ENCODE results near the gene ADAMTS2. TPM values are rescaled to one million over a fixed set of nuclear protein-coding genes. Genes with fewer than 3 reads are reported as not detected.

The ADAMTS2 gene
- total RNA-seq, 1 donor from 2014 or later, result 18.8 TPM

GRCh38 chr5:179303451-179304200, 41.6 kb downstream of the ADAMTS2 start:
- Mint-ChIP-seq H3K27ac (ENCODE audit: unreplicated experiment) (no peak overlapping the region), H3K27me3 (ENCODE audit: low read depth, unreplicated experiment) (no peaks in the 10 kb centered on the region), H3K36me3 (ENCODE audit: low read depth, unreplicated experiment) (peaks cover 9% of the 10 kb centered on the region), H3K4me1 (ENCODE audit: low read depth, unreplicated experiment) (no peaks in the 10 kb centered on the region), H3K9me3 (ENCODE audit: unreplicated experiment) (peaks cover 28% of the 10 kb centered on the region), H3K4me3 (ENCODE audit: unreplicated experiment) (no peak overlapping the region)
- no peak for TF ChIP-seq EZH2 (IDR thresholded peaks at IDR 0.05; ENCODE audit: insufficient read depth, low read length)
- TF ChIP-seq, protein P1, sequence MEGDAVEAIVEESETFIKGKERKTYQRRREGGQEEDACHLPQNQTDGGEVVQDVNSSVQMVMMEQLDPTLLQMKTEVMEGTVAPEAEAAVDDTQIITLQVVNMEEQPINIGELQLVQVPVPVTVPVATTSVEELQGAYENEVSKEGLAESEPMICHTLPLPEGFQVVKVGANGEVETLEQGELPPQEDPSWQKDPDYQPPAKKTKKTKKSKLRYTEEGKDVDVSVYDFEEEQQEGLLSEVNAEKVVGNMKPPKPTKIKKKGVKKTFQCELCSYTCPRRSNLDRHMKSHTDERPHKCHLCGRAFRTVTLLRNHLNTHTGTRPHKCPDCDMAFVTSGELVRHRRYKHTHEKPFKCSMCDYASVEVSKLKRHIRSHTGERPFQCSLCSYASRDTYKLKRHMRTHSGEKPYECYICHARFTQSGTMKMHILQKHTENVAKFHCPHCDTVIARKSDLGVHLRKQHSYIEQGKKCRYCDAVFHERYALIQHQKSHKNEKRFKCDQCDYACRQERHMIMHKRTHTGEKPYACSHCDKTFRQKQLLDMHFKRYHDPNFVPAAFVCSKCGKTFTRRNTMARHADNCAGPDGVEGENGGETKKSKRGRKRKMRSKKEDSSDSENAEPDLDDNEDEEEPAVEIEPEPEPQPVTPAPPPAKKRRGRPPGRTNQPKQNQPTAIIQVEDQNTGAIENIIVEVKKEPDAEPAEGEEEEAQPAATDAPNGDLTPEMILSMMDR (IDR thresholded peaks at IDR 0.05; ENCODE audit: insufficient read depth, low read depth, low read length), result no peak
- no peak for DNase-seq (ENCODE audit: low read depth)
- Histone ChIP-seq H3K27ac (ENCODE audit: low read depth, low read length) (peak overlapping the region; percentile 66), H2AFZ (ENCODE audit: low read depth, low read length) (no peak overlapping the region), H3K79me2 (ENCODE audit: insufficient read depth, low read length) (no peaks in the 10 kb centered on the region), H4K20me1 (ENCODE audit: insufficient read depth, low read length) (no peaks in the 10 kb centered on the region), H3K9ac (ENCODE audit: low read length) (no peak overlapping the region), H3K9me3 (ENCODE audit: insufficient read depth, low read depth, low read length) (no peaks in the 10 kb centered on the region), H3K4me2 (ENCODE audit: low read length) (peak overlapping the region; percentile 44), H3K27me3 (ENCODE audit: insufficient read depth, low read length) (no peaks in the 10 kb centered on the region), H3K4me1 (ENCODE audit: insufficient read depth, low read length) (no peaks in the 10 kb centered on the region), H3K4me3 (ENCODE audit: insufficient read depth, low read depth, low read length) (no peak overlapping the region), H3K36me3 (ENCODE audit: insufficient read depth, low read length) (no peaks in the 10 kb centered on the region)
- no peak for FAIRE-seq

DNA sequence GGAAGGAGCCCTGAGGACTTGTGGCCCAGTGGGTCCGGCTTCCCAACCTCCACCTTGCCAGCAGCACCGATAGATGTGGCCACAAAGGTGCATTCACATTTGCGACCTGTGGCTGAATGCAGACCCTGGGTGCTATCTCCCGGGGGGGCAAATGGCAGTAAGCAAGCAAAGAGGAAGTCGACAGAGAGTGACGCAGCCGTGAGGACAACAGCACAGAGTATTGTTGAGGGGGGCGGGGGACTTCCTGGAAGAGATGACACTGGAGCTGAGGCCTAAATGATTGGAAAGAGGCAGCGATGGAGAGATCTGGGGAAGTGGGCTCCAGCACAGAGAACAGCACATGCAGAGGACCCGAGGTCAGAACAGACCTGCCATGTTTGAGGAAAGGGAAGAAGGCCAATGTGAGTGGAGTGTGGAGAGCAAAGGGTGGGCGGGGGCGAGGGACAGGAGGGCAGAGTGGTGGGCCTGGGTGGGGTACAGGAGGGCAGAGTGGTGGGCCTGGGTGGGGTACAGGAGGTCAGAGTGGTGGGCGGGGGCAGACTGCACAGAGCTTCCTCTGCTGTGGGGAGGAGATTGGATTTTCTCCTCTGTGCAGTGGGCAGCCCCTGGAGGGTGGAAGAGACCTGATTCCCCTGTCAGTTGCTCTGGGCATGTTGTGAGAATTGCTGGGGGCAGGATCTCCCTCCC, 42.6 kb downstream of the ADAMTS2 start:
- H3K27me3 Mint-ChIP-seq (ENCODE audit: low read depth, unreplicated experiment), result no peaks in the 10 kb centered on the region
- H3K36me3 ChIP-seq (ENCODE audit: insufficient read depth, low read length), result no peaks in the 10 kb centered on the region
- no peak overlapping the region for H3K9ac ChIP-seq (ENCODE audit: low read length)
- TF ChIP-seq EZH2 (IDR thresholded peaks at IDR 0.05; ENCODE audit: insufficient read depth, low read length), result no peak
- TF ChIP-seq, protein P1 (IDR thresholded peaks at IDR 0.05; ENCODE audit: insufficient read depth, low read depth, low read length), result no peak
- peaks cover 12% of the 10 kb centered on the region for H3K36me3 Mint-ChIP-seq (ENCODE audit: low read depth, unreplicated experiment)
- H3K4me3 ChIP-seq (ENCODE audit: insufficient read depth, low read depth, low read length), result no peak overlapping the region
- no peak overlapping the region for H2AFZ ChIP-seq (ENCODE audit: low read depth, low read length)
- no peaks in the 10 kb centered on the region for H3K4me1 ChIP-seq (ENCODE audit: insufficient read depth, low read length)
- H4K20me1 ChIP-seq (ENCODE audit: insufficient read depth, low read length), result no peaks in the 10 kb centered on the region
- H3K9me3 Mint-ChIP-seq (ENCODE audit: unreplicated experiment), result peaks cover 34% of the 10 kb centered on the region
- H3K27me3 ChIP-seq (ENCODE audit: insufficient read depth, low read length), result no peaks in the 10 kb centered on the region
- H3K4me2 ChIP-seq (ENCODE audit: low read length), result no peak overlapping the region
- no peak overlapping the region for H3K27ac ChIP-seq (ENCODE audit: low read depth, low read length)
- H3K4me1 Mint-ChIP-seq (ENCODE audit: low read depth, unreplicated experiment), result no peaks in the 10 kb centered on the region
- no peak overlapping the region for H3K27ac Mint-ChIP-seq (ENCODE audit: unreplicated experiment)
- H3K79me2 ChIP-seq (ENCODE audit: insufficient read depth, low read length), result no peaks in the 10 kb centered on the region
- no peak for DNase-seq (ENCODE audit: low read depth)
- FAIRE-seq, result no peak
- H3K4me3 Mint-ChIP-seq (ENCODE audit: unreplicated experiment), result no peak overlapping the region
- H3K9me3 ChIP-seq (ENCODE audit: insufficient read depth, low read depth, low read length), result no peaks in the 10 kb centered on the region

DNA sequence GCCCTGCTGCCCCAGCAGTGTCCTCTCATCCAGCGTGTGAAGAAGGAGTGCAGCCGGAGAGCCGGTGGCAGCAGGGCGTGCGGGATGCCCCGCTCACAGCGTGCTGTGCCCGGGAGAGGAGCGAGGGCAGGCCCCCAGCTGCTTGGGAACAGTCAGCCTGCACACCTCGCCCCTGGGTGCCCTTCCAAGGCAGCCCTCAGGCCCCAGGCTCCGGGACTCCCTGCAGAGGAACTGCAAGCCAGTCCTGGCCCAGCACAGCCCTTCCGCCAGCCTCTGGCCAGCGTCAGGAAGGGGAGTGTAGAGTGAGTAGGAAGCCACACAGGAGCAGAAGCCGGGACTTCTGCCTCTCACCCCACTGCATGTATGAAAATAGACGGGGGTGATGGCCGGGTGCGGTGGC, 43.5 kb downstream of the ADAMTS2 start:
- H3K27ac Mint-ChIP-seq (ENCODE audit: unreplicated experiment), result no peak overlapping the region
- H3K27ac ChIP-seq (ENCODE audit: low read depth, low read length), result no peak overlapping the region
- no peaks in the 10 kb centered on the region for H3K4me1 Mint-ChIP-seq (ENCODE audit: low read depth, unreplicated experiment)
- no peaks in the 10 kb centered on the region for H3K79me2 ChIP-seq (ENCODE audit: insufficient read depth, low read length)
- no peak overlapping the region for H3K4me3 ChIP-seq (ENCODE audit: insufficient read depth, low read depth, low read length)
- peaks cover 34% of the 10 kb centered on the region for H3K9me3 Mint-ChIP-seq (ENCODE audit: unreplicated experiment)
- no peaks in the 10 kb centered on the region for H4K20me1 ChIP-seq (ENCODE audit: insufficient read depth, low read length)
- FAIRE-seq, result no peak
- peaks cover 12% of the 10 kb centered on the region for H3K36me3 Mint-ChIP-seq (ENCODE audit: low read depth, unreplicated experiment)
- H3K27me3 ChIP-seq (ENCODE audit: insufficient read depth, low read length), result no peaks in the 10 kb centered on the region
- H2AFZ ChIP-seq (ENCODE audit: low read depth, low read length), result no peak overlapping the region
- no peak for TF ChIP-seq EZH2 (IDR thresholded peaks at IDR 0.05; ENCODE audit: insufficient read depth, low read length)
- TF ChIP-seq, protein P1 (IDR thresholded peaks at IDR 0.05; ENCODE audit: insufficient read depth, low read depth, low read length), result no peak
- no peaks in the 10 kb centered on the region for H3K4me1 ChIP-seq (ENCODE audit: insufficient read depth, low read length)
- H3K4me2 ChIP-seq (ENCODE audit: low read length), result no peak overlapping the region
- no peaks in the 10 kb centered on the region for H3K36me3 ChIP-seq (ENCODE audit: insufficient read depth, low read length)
- no peaks in the 10 kb centered on the region for H3K9me3 ChIP-seq (ENCODE audit: insufficient read depth, low read depth, low read length)
- DNase-seq (ENCODE audit: low read depth), result no peak
- no peak overlapping the region for H3K4me3 Mint-ChIP-seq (ENCODE audit: unreplicated experiment)
- no peaks in the 10 kb centered on the region for H3K27me3 Mint-ChIP-seq (ENCODE audit: low read depth, unreplicated experiment)
- no peak overlapping the region for H3K9ac ChIP-seq (ENCODE audit: low read length)

All from astrocyte (in vitro differentiated cells and primary cell).